GM18868 (cell line): ENCODE data around the gene ANKRD13D.

Source experiments
- ATAC-seq: cut with Tn5 transposase; IDR thresholded peaks from one replicate; pipeline ENCODE4 v1.9.1; 2021; ENCODE audit warnings: mild to moderate bottlenecking, moderate library complexity; ENCODE audit not compliant: unreplicated experiment

ANKRD13D gene

DNA sequence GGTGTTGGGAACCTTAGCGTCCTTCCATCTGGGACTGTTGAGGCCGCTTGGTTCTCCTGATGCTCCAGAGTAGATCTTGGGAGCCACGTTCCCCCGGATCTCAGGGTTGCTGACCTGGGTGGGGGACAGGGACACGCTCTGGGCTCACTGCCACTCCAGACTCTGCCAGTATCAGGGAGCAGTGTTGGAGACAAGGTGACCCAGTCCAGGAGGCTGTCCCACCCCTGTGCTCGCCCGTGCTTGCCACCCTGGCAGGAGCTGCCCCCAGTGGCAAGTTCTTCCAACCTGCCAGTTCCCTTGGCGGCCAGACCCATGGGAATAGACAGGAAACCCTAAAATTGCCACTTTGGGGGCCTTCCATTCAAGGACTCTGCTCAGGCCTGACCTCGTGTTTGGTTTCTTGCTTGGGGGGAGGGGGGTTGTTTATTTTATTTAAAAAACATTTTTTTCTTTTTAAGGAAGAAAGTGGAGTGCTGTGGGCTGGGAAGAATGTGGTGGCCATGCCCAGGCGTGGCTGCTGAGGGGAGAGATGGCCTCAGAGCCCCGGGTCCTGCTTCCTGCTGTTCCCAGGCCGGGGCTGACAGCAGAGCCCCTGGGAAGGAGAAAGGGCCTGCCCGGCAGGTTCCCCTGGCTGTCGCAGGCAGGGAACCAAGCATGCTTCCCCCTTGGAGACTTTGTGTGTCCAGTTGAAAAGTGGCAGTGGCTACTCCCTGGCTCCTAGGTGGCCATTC lies 15.7 kb upstream of the ANKRD13D start:
- ATAC-seq = no peak

DNA sequence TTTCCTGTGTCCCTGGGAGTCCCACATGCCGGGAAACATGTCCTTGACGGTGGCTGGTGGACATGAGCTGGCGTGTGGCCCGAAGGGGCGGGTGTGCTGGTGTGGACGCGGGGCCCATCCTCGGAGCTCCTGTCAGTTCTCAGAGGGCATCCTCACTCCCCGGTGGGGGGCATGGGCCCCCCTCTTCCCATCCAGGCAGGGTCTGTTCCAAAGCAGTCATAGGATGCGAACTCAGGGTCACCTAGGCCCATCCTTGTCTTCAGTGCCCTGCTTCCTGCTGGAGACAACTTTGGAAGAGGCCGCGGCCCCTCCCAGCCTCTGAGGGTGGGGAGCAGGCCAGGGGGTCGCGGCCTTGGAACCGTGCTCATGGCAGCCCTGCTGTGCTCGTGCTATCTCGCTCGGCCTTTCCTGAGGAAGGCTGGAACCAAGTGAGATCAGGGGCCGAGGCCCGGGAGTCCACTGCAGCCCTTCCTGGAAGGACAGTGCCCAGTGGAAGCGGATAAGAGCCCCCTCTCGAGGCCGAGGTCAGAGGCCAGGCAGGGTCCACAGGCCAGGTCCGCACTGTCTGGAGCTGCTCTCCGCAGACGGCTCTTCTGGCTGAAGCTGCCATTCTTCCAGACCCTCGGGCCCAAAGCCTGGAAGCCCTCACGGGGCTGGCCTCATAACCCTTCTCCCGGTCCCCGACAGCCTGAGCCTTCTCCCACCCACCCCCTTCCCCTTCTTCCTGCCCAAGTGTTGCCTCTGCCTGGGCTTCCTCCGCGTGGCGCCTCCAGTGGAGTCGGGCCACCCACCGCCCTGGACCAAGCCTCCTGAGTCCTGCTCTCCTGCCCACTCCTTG lies 14.1 kb upstream of the ANKRD13D start:
- no peak for ATAC-seq

DNA sequence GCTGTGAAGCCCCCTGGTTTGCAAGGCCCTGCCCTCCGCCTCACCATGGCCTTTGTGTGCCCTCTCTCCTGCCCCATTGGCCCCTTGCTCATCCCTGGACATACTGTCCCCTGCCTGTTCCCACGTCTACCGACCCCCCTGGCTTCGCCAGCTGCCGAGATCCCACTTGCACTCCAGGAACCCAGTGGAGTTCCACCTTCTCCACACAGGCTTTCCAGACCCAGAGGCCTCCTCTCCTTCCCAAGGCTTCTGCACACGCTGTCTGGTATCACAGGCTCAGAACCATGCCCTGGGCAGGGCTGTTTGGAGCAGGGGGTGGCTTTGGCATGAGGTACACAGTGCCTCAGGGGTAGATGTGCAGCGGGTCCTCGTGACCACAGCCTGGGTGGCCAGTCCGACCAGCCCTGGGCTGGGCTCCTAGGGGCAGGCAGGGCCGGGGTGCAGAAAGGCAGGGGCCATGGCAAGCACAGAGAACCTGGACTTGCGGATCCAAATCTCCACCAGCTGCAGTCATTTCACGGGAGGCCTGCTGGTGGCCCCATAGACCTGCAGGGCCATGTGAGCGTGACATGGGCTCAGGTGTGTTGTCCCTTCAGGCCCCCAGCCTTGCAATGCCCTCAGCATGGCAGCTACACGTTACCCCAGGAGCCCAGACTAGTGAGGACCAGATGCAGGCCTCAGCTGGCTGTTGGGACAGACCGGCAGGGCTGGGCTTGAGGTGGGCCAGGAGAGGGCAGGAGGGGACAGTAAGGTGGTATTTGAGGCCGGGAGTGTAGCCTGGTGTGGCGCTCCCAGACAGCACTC lies 13.3 kb upstream of the ANKRD13D start:
- ATAC-seq = no peak

DNA sequence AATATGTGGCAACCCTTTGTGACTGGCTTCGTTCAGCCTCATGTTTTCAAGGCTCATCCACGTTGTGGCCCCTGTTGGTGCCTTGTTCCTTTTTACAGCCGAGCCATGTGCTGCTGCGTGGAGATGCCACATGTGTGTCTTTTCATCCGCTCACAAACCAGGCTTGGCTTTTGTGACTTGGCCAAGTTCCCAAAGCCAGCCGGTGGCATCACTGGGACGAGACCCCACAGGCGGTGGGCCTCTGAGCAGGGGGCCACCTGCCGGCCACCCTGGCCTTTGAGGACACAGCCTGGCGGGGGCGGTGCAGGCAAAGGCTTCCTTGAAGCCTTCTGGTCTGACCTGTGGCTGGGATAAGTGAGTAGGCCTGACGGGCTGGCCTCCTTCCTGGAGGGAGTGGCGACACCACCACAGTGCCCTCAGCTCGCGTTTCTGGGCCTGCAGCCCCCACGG lies 12.3 kb upstream of the ANKRD13D start:
- peak; percentile 11 for ATAC-seq

DNA sequence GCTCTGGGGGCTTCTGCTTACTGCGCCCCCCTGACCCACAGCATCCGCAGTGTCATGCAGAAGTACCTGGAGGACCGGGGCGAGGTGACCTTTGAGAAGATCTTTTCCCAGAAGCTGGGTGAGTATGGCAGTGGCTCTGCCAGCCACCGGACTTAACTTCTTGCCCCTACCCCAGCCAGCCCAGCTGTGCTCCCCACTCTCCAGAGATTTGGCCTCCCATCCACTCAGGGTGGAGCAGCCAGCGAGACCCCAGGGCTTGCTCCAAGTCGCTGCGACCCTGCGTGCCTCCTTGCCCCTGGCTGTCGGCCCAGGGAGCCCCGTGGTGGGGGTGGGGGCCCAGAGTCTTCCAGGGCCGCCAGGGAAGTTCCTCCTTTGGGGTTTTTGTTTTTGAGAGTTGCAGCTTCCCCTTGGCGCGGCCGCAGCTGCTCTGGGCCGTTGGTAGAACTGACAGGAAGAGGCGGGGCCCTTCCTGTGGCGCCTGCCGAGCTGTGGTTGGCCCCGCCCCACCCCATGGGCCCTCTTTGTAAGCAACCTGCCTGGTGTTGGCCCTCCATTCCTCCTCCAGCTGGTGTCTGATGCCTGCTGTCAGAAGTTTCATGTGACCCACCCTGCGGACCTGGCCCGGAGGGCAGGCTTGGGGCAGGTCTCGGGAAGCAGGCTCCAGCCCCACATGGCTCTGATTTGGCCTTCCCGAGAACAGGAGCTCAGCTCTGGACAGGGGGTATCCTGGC lies 11.7 kb upstream of the ANKRD13D start:
- ATAC-seq = peak; percentile 86

DNA sequence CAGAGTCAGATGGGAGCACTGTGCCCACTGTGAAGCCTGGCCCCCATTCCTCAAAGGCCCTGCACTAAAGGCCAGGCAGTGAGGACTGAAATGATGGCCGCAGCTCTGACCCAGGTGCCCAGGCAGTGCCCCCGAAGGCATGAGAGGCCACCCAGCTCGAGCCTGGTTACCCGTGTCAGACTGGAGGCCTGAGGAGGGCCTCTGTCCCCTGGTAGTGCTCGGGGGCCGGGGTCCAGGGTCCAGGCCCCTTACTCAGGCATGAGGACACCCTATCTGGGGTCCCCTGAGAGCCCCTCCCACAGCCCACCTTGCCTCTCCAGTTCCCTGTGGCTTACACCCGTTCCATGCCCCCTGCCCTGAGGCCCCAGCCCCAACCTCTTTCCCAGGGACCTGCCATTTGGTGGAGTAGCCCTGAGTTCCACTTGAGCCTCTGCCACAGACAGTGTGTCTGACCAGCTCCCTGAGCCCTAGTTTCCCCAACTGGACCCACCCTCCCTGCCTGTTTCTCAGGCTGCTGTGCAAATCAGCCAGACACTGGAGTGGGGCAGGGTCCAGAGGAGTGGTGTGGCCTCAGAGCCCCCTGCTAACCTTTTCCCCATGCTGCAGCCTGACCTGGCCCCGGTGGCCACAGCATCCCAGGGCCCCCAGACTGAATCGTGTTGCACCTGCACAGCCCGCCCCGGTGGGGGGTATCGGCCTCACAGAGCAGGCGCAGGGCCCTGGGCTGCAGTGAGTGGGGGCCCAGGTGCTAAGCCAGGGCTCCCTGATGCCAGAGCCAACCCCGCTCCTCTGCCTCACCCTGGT lies 10.8 kb upstream of the ANKRD13D start:
- no peak for ATAC-seq

DNA sequence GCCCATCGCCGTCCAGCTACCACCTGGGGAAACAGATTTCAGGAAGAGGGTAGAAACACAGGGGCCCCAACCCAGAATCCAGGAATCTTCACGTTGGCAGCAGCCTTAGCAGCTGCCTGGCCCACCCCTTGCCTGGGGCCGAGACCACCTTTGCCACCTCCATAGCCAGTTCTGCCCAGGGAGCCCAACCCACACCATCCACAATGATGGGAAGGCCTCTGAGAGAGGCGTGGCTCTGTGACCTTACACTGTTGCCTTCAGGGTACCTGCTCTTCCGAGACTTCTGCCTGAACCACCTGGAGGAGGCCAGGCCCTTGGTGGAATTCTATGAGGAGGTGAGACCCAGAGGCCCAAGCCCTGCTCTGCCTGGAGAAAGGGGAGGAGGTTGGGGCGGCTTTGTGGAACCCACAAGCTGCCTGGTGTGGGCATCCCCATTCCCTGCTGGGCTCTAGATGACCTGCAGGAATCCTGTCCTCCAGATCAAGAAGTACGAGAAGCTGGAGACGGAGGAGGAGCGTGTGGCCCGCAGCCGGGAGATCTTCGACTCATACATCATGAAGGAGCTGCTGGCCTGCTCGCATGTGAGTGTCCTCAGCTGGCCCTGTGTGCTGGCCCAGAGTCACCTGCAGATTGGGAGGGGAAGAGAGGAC lies 10.0 kb upstream of the ANKRD13D start:
- no peak for ATAC-seq

DNA sequence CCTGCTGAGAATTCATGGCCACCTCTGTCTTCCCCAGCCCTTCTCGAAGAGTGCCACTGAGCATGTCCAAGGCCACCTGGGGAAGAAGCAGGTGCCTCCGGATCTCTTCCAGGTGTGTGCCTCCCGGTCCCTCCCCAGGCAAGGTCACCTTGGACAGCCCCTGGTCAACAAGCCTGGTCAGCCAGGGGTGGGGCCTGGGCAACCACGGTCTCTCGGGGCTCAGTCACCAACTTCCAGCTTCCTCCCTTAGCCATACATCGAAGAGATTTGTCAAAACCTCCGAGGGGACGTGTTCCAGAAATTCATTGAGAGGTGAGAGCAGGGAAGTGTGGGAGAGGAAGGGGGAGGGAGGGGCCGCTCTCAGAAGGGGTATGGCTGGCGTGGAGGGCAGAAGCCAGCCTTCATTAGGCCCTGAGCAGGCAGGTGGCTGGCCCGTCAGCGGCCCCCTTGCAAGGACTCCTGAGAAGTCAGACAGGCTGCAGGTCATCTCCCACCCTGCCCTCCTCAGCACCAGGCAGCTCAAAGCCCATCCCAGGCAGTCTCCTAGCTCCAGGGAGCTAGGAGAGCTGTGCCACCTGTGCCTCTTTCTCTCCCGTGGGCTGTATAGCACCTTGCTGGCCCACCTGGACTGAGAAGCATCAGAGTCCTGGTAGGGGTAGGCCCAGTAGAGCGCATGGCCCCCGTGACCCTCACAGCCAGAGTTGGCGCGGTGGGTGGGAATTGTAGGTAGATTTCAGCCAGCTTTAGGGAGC lies 9.3 kb upstream of the ANKRD13D start:
- ATAC-seq = no peak

DNA sequence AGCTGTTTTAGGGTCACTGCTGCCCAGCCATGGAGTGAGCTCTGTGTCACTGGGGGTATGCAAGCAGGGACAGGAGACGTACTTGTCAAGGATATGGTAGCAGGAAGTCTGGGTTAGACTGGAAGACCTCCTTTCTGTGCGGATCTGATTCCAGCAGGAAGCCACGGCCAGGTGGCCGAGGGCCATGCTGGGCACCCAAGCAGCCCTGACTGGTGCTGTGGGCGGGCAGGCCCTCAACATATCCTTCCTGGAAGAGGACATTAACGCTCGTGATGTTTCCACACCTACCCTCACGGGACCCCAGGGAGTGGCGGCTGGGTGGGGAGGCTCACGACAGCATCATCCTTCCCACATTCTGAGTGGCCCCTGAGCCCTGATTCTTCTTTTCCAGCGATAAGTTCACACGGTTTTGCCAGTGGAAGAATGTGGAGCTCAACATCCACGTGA lies 8.7 kb upstream of the ANKRD13D start:
- no peak for ATAC-seq

DNA sequence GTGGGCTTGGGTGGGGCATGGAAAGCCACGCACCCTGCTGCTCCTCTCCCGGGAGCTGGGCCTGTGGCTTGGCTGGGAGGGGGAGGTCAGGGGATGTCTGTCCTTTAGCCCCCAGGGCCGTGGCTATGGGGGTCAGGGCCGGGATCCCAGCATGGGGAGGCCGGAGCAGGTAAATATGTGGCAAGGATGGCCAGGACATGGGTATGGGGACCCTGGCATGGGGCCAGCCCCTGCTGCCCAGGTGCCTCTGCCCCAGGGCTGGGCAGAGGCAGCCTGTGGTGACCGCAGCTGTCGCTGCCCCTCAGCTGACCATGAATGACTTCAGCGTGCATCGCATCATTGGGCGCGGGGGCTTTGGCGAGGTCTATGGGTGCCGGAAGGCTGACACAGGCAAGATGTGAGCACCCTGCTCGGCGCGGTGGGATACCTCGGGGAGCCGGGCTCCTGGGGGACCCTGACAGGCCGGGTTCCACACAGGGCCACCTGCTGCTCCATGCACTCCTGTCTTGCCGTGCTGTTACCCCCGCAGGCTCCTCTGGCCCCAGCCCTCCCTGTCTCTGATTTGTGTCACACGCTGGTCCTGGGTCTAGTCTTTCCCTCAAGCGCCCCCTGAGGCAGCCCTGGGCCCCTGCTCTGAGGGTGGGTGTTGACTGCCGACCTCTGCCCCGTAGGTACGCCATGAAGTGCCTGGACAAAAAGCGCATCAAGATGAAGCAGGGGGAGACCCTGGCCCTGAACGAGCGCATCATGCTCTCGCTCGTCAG lies 8.1 kb upstream of the ANKRD13D start:
- no peak for ATAC-seq

DNA sequence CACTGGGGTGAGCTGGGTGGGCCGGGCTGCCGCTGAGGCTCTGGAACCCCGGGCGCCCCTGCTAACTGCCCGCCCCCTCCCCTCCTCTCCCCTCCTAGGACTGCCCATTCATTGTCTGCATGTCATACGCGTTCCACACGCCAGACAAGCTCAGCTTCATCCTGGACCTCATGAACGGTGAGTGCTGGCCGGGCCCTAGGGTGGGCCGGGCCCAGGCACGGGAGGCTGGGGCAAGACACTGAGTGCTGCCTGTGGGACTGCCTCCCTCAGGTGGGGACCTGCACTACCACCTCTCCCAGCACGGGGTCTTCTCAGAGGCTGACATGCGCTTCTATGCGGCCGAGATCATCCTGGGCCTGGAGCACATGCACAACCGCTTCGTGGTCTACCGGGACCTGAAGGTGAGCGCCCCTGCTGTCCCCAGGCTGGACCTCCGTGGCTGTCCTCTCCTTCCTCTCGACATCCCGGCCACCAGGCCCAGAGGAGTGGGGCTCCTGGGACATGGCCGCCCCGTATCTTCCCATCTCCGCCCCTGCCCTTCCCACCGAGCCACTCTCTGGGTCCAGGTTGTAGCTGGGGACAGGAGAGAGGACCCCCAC lies 7.5 kb upstream of the ANKRD13D start:
- no peak for ATAC-seq

DNA sequence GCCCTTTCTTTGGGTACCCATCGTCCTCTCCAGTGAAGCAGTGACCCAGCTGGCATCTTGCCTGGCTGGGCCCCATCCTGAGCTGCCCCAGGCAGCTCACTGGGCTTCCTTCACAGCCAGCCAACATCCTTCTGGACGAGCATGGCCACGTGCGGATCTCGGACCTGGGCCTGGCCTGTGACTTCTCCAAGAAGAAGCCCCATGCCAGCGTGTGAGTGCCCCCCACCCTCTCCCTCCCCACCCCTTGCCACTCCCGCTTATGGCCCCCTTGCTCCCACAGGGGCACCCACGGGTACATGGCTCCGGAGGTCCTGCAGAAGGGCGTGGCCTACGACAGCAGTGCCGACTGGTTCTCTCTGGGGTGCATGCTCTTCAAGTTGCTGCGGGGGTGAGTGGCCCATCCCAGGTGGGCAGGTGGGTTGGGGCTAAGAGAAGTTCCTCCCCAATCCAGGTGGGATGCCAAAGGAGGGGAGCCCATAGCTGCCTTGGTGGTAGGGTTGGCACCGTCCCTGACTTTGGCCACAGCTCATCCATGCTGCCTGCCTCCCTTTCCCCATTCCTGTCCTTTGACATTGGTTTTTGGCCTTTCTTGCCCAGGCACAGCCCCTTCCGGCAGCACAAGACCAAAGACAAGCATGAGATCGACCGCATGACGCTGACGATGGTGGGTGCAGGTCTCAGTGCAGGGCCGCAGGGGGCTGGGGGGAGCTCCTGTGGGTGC lies 6.8 kb upstream of the ANKRD13D start:
- no peak for ATAC-seq

DNA sequence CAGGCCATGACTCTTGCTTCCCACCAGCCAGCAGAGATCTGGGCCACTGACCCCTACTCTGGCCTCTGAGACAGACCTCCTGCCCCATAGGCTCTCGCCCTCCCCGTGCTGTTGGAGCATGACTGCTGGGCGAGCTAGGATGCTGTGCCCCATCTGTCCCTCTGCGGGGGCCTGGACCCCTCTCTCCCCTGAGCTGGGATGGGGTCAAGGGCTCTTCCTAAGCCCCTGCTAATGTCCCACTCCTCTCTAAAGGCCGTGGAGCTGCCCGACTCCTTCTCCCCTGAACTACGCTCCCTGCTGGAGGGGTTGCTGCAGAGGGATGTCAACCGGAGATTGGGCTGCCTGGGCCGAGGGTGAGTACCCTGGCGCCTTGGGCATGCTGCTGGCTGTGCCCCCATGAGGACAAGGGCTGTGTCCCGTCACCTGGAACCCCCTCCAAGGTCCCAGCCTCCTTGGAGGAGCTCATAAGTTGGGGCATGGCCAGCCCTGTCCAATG lies 6.2 kb upstream of the ANKRD13D start:
- ATAC-seq = no peak

DNA sequence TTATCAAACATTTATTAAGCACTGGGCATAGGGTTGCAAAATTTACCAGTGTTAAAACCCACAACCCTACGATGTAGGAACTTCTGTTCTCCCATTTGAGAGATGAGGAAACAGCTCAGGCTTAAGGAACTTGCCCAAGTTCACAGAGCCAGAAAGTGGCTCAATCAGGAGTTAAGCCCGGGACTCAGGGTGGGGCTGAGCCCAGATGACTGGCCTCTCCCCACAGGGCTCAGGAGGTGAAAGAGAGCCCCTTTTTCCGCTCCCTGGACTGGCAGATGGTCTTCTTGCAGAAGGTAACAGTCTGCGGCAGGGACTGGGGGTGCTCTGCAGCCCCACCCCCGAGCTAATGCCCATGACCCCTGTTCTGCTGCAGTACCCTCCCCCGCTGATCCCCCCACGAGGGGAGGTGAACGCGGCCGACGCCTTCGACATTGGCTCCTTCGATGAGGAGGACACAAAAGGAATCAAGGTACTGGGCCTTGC lies 5.6 kb upstream of the ANKRD13D start:
- ATAC-seq = no peak

DNA sequence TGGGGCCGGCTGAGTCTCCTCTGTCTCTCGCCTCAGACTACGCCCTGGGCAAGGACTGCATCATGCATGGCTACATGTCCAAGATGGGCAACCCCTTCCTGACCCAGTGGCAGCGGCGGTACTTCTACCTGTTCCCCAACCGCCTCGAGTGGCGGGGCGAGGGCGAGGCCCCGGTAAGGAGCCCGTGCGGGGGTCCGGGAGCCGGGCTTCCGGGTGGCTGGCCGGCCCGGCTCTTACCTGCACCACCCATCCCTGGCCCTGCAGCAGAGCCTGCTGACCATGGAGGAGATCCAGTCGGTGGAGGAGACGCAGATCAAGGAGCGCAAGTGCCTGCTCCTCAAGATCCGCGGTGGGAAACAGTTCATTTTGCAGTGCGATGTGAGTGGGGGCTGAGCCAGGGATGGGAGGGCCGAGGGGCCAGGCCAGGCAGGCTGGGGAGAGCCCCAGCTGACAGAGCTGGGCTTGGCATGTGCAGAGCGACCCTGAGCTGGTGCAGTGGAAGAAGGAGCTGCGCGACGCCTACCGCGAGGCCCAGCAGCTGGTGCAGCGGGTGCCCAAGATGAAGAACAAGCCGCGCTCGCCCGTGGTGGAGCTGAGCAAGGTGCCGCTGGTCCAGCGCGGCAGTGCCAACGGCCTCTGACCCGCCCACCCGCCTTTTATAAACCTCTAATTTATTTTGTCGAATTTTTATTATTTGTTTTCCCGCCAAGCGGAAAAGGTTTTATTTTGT lies 4.1 kb upstream of the ANKRD13D start:
- no peak for ATAC-seq
